Colonic mucosa (tissue), 4 donors: ENCODE measurements around the gene TNFAIP2. TPM values are rescaled to one million over a fixed set of nuclear protein-coding genes. Genes with fewer than 3 reads are reported as not detected.
A peak's percentile ranks its signal among the peaks of the same experiment; 100 is the strongest.
"Not testable (repeated sequence)": the region's sequence is repeated elsewhere in the genome, so short reads cannot be mapped to it uniquely, and the experiment has no call there.

Source experiments
- DNase-seq: peaks from one replicate; pipeline ENCODE4 v3.0.0-alpha.2; 2020
- H3K27ac ChIP-seq: fragments of 200-600 bp; one replicate; pipeline ENCODE4 v1.8.0; 2021
- H3K27me3 ChIP-seq: fragments of 200-600 bp; one replicate; pipeline ENCODE4 v1.8.0; 2021
- H3K36me3 ChIP-seq: fragments of 200-600 bp; one replicate; pipeline ENCODE4 v1.8.0; 2021
- H3K4me1 ChIP-seq: fragments of 200-600 bp; one replicate; pipeline ENCODE4 v1.8.0; 2021; ENCODE audit warnings: mild to moderate bottlenecking
- H3K4me3 ChIP-seq: fragments of 200-600 bp; one replicate; pipeline ENCODE4 v1.8.0; 2021
- H3K9ac ChIP-seq, 2 donors: one replicate each; pipeline ENCODE4 v1.7.0; 2013; ENCODE audit warnings: control low read depth in 2 of 2, low read depth in 2 of 2, low read length in 2 of 2
- H3K9me3 ChIP-seq: fragments of 200-600 bp; one replicate; pipeline ENCODE4 v1.8.0; 2021
- intact Hi-C: fragments of 100-400 bp; cut with DNase I; formaldehyde crosslinking; loops from one replicate; pipeline ENCODE4 v1.14.1; 2022
- total RNA-seq, 2 donors: library from RNA; stranded (reverse); fragmentation: NEBNext Ultra II Directional in 1 of 2; extraction: Animal tissue kit (Norgen Biotek cat#: 25700) in 1 of 2; gene quantifications; one replicate each; pipeline ENCODE4 v1.2.1, GENCODE V29; 2021
- TF ChIP-seq, protein P1 (sequence below): fragments of 200-600 bp; IDR thresholded peaks from one replicate; pipeline ENCODE4 v1.8.0; 2022; ENCODE audit warnings: antibody characterized with exemption, mild to moderate bottlenecking
- donor health status: healthy.
- donor health status: DM: no; HTN: no; CAD: no.
- donor health status: DM: no; HTN: no; CAD: no.

Gene TNFAIP2
- total RNA-seq, 2 donors from 2014 or later = 10.5 to 26.9 TPM

DNA sequence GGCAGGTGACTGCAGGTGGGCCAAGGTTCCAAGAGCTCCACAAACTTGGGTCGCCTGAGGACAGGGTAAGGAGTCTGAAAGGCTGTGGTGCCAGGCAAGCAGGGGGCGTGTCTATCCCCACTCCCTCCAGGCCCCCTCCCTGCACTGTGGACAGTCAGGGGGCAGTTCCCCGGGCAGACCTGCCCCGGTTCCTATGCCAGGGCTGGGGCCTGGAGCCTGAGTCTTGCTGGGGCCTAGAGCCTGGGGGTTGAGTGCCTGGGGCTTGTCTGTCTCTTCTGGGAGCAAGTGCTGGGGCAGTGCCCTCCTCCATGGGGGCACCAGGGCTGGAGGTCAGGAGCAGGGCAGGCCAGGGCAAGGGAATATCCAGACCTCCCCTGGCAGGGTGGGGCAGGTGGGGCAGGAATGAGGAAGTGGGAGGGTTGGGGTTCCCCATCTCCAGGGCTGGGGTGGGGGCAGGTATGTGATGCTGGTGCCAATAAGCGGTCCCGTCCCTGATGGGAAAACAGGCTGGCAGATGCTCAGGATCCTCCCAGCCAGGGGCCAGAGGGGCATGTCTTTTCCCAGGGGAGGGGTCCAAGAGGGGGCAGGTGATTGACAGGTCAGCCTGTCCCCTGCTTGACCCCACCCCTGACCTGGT, 11.9 kb upstream of the TNFAIP2 start:
- H3K4me1 ChIP-seq = peaks cover 9% of the 10 kb centered on the region
- H3K4me3 ChIP-seq = no peak overlapping the region
- no peaks in the 10 kb centered on the region for H3K9me3 ChIP-seq
- DNase-seq = no peak
- TF ChIP-seq, protein P1, sequence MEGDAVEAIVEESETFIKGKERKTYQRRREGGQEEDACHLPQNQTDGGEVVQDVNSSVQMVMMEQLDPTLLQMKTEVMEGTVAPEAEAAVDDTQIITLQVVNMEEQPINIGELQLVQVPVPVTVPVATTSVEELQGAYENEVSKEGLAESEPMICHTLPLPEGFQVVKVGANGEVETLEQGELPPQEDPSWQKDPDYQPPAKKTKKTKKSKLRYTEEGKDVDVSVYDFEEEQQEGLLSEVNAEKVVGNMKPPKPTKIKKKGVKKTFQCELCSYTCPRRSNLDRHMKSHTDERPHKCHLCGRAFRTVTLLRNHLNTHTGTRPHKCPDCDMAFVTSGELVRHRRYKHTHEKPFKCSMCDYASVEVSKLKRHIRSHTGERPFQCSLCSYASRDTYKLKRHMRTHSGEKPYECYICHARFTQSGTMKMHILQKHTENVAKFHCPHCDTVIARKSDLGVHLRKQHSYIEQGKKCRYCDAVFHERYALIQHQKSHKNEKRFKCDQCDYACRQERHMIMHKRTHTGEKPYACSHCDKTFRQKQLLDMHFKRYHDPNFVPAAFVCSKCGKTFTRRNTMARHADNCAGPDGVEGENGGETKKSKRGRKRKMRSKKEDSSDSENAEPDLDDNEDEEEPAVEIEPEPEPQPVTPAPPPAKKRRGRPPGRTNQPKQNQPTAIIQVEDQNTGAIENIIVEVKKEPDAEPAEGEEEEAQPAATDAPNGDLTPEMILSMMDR = no peak
- peak overlapping the region; percentile 55 for H3K27ac ChIP-seq
- peak overlapping the region in 1 of 2 donors; percentile 46 for H3K9ac ChIP-seq
- no peaks in the 10 kb centered on the region for H3K27me3 ChIP-seq
- H3K36me3 ChIP-seq = no peaks in the 10 kb centered on the region
- intact Hi-C loops = no loop called here

- no peak for DNase-seq
Observed at GRCh38 chr14:103112400-103113243, 10.6 kb upstream of the TNFAIP2 start.

GRCh38 chr14:103113303-103113702, 10.0 kb upstream of the TNFAIP2 start:
- Histone ChIP-seq H3K9me3 (no peaks in the 10 kb centered on the region), H3K27ac (no peak overlapping the region), H3K9ac (no peak overlapping the region), H3K4me1 (peaks cover 9% of the 10 kb centered on the region), H3K27me3 (no peaks in the 10 kb centered on the region), H3K4me3 (no peak overlapping the region), H3K36me3 (no peaks in the 10 kb centered on the region)
- no peak for DNase-seq
- TF ChIP-seq, protein P1 = no peak
- intact Hi-C loops = no loop called here

More at GRCh38 chr14:103112400-103113243, 10.6 kb upstream of the TNFAIP2 start:
- TF ChIP-seq, protein P1 = no peak
- H3K4me3 ChIP-seq = no peak overlapping the region
- H3K36me3 ChIP-seq = no peaks in the 10 kb centered on the region
- no peaks in the 10 kb centered on the region for H3K9me3 ChIP-seq
- H3K9ac ChIP-seq = no peak overlapping the region
- peaks cover 9% of the 10 kb centered on the region for H3K4me1 ChIP-seq
- H3K27ac ChIP-seq = no peak overlapping the region
- intact Hi-C loops = no loop called here
- H3K27me3 ChIP-seq = no peaks in the 10 kb centered on the region

DNA sequence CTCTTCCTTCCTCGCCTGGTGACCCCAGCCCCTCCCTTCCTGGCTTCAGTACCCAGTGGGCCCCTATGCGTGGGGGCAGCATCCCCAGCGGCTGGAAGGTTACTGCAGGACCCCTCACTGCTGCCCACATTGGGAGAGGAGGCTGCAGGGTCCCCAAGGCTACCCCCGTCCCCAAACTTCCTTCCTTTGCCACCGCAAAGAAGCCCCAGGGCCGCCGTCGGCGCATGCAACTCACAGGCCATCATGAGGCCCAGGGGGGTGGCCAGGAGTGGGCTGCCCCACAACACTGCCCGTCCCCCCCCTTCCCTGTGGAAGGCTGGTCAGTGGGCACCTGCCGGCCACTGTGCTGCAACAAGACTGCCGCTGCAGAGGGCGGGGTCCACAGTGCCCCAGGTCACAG, 9.5 kb upstream of the TNFAIP2 start:
- intact Hi-C loops = no loop called here
- Histone ChIP-seq H3K27ac (no peak overlapping the region), H3K4me1 (peaks cover 9% of the 10 kb centered on the region), H3K27me3 (no peaks in the 10 kb centered on the region), H3K9me3 (no peaks in the 10 kb centered on the region), H3K36me3 (no peaks in the 10 kb centered on the region), H3K9ac (no peak overlapping the region), H3K4me3 (no peak overlapping the region)
- DNase-seq = no peak
- TF ChIP-seq, protein P1 = no peak

DNA sequence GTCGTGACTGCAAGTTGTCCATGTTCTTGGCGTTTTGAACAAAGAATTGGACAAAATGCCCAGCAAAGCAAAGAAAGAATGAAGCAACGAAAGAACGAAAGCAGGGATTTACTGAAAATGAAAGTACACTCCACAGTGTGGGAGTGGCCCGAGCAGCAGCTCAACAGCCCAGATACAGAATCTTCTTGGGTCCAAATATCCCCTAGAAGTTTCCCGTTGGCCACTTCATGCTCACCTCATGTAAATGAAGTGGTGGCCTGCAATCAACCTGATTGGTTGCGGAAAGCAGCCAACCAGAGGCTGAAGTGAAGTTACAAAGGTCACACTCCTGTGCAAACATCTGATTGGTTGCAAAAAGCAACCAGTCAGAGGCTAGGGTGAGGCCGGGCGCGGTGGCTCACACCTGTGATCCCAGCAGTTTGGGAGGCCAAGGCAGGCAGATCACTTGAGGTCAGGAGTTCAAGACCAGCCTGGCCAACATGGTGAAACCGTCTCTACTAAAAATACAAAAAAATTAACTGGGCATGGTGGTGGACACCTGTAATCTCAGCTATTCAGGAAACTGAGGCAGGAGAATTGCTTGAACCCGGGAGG, 8.1 kb upstream of the TNFAIP2 start:
- H3K4me3 ChIP-seq, H3K9me3 ChIP-seq, intact Hi-C loops, H3K27me3 ChIP-seq, H3K4me1 ChIP-seq, H3K36me3 ChIP-seq: not testable (repeated sequence)
- Histone ChIP-seq H3K27ac (peak overlapping the region; percentile 73), H3K9ac (peak overlapping the region in 1 of 2 donors; percentile 5)
- peak; percentile 83 for DNase-seq
